IPS DF 4.7 (cell line): ENCODE measurements around the gene EPB41L5.
"Not testable (repeated sequence)": the region's sequence is repeated elsewhere in the genome, so short reads cannot be mapped to it uniquely, and the experiment has no call there.

Source experiments
- DNase-seq: peaks from one replicate; pipeline ENCODE4 v3.0.0-alpha.2; 2013; ENCODE audit warnings: low spot score; ENCODE audit errors: extremely low read depth

EPB41L5 gene

DNA sequence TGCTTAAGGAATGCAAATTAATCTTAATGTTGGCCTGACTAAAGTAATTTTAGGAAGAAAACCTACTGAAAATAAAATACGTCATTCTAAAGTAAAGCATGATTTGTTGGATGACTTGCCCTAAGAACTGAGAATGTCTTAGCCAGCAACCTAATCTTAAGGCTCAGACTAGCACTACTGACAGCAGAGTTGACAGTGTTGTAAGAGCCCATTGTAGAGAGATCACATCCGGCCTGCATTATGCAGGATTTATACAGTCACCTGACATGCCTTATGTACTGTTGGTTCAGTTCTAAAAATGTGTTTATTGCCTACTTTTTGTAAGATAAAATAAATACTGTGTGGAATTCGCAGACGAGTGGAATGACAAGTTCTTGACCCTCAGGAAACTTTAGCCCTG, 128.0 kb downstream of the EPB41L5 start:
- no peak for DNase-seq

GRCh38 chr2:120141300-120142069, 128.6 kb downstream of the EPB41L5 start:
- no peak for DNase-seq

DNA sequence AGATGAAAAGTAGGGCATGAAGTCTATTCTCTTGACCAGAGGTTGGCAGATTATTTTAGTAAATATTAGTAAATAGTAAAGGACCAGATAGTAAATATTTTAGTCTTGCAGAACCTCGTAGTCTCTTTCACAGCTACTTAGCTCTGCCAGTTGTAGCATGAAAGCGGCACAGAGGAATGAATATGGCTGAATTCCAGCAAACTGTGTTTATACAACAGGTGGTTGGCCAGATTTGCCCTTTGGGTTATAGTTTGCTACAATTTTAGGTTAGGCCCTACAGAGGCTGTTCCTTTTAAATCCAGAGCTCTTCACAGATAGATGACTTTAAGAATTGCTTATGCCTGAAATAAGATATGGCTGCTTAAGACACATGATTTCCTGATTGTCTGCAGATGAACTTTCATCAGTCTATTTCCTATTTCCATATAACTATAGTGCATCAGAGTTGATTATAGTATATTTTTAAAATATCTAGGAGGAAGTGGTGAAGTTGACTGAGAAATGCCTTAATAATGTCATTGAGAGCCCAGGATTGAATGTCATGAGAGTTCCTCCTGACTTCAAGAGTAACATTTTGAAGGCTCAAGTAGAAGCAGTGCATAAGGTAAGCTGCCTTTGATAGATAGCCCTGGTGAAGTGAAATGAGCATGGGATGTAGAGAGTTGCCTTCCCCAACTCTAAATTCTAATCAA, 129.8 kb downstream of the EPB41L5 start:
- DNase-seq = no peak

DNA sequence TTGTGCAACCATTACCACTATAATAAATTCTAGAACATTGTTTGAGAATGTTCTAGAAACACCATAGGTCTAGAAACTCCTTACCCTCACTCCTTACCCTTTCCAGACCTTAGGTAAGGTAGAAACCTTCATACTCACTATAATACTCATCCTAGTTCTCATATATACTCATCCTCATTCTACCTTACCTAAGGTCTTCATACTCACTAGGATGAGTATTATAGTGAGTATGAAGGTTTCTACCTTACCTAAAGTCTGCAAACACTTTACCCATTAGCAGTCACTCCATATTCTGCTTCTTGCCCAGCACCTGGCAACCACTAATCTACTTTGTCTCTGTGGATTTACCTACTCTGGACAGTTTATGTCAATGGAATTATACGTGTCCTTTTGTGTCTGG, 135.4 kb downstream of the EPB41L5 start:
- no peak for DNase-seq

- DNase-seq = no peak
Measured at GRCh38 chr2:120148669-120149068, 135.8 kb downstream of the EPB41L5 start.

GRCh38 chr2:120149406-120149805, 136.5 kb downstream of the EPB41L5 start:
- DNase-seq = no peak

DNA sequence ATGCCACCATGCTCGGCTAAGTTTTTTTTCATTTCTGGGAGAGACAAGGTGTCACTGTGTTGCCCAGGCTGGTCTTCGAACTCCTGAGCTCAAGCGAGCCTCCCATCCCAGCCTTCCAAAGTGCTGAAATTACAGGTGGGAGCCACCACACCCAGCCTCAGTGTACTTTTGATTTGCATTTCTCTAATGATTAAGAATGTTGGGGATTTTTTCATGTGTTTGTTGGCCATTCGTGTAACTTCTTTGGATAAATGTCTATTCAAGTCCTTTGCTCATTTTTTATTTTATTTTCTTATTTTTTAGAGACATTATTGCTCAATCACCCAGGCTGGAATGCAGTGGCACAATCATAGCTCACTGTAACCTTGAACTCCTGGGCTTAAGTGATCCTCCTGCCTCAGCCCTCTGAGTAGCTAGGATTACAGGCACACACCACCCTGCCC, 137.2 kb downstream of the EPB41L5 start:
- no peak for DNase-seq

DNA sequence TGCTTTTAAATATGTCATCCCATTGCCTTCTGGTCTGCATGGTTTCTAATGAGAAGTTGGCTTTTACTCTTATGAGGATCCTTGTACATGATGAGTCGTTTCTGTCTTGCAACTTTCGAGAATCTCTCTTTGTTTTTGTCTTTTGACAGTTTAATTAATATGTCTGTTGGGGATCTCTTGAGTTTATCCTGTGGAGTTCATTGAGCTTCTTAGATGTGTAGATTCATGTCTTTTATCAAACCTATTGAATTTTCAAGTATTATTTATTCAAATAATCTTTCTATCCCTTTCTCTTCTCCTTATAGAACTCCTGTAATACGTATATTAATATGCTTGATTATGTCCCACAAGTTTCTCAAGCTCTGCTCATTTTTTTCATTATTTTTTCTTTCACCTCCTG, 142.4 kb downstream of the EPB41L5 start:
- DNase-seq = no peak

DNA sequence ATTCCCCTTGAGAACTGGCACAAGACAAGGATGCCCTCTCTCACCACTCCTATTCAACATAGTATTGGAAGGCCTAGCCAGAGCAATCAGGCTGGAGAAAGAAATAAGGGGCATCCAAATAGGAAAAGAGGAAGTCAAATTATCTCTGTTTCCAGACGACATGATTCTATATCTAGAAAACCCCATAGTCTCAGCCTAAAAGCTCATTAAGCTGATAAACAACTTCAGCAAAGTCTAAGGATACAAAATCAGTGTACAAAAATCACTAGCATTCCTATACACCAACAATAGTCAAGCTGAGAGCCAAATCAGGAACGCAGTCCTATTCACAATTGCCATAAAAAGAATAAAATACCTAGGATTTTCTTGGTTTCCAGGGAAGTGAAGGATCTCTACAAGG, 145.8 kb downstream of the EPB41L5 start:
- not testable (repeated sequence) for DNase-seq

DNA sequence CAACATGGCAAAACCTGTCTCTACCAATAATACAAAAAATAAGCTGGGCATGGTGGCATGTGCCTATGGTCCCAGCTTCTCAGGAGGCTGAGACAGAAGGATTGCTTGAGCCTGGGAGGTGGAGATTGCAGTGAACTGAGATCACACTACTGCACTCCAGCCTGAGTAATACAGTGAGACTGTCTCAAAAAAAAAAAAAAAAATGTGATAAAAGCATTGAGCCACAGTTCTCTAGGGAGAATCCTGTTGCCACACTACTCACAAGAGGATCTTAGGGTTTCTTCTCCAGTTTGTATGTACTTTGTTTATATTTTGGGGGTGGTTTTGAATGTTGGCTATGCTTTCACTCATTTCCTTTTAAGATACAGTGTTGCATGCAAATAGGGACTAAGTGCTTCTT, 148.3 kb downstream of the EPB41L5 start:
- no peak for DNase-seq

DNA sequence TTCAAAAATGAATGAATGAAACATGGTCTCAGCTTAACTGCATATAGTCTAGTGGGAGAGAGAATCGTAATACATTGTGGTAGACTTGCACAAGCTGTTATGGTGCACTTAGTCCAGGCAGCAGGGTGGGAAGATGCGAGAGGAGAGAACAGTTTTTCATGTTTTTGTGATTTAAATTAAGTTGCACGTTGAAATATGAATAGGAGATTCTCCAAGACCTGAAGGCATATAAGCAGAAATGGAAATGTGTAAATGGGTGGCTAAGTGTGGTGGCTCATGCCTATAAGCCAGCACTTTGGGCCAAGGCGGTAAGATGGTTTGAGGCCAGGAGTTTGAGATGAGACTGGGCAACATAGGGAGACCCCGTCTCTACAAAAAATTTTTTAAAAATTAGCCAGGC, 149.8 kb downstream of the EPB41L5 start:
- DNase-seq = no peak

DNA sequence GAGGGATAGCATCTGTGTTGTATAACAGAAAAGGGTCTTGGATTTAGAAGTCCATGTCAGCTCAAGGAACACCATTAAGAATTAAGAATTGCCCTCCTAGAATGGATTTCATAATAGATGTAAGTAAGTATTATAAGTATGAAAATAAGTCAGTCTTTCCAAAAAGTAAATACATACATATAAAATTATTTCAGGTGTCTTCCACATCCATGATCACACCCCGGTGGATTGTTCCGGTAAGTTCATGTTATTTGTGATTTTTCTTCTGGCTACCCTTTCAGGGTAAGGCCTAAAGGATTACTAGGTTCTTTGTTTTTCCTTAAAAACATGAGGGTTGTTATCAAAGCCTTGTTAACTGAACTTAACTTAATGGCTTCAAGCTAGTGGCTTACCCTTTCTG, 154.4 kb downstream of the EPB41L5 start:
- DNase-seq = no peak

DNA sequence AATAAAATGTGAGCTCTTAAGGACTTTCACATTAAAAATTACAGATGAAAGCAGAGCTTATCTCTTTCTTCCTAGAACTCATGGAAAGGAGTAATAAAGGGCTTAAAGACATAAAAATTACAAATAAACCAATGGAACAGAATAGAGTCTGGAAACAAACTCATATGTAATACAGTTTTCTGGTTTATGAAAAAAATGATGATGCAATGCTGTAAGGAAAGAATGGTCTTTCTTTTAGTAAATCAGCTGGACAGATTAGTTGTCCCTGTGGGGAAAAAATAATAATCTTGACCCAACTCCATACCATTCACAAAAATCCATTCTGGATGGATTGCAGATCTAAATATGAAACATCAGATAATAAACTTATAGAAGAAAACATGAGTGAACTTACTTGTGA, 156.1 kb downstream of the EPB41L5 start:
- no peak for DNase-seq

- DNase-seq = no peak
Measured at GRCh38 chr2:120174963-120175581, 162.2 kb downstream of the EPB41L5 start.

GRCh38 chr2:120176526-120176925, 163.6 kb downstream of the EPB41L5 start:
- DNase-seq = no peak

DNA sequence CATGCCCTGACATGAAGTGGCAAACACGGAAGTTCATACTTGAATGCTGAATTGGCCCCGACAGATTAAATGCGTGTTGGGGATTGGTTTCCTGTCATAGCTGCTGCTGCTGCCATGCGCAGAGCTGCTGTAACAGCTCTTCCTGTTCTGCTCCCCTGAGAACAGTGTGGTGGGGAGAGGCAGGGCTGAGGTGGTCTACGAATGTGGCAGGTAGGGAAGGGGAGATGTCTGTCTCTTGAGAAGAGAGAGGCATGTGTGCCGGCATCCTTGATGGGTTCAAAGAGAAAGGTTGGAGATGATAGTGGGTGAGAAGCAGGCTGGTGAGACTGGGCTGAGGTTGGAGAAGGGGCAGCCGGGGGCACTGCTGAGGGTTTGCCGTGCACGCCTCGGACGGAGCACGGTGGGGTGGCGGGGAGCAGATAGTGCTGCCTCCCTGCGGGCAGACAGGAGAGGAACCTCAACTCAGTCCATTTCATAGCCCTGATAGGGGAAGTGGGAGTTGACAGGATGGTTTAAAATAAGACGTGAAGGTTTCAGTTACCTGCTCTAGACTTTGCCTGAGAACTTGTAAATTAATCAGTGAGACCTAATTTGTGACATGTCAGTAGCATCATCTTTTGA, 164.2 kb downstream of the EPB41L5 start:
- no peak for DNase-seq

GRCh38 chr2:120177973-120178372, 165.1 kb downstream of the EPB41L5 start:
- no peak for DNase-seq

GRCh38 chr2:120179396-120179795, 166.5 kb downstream of the EPB41L5 start:
- no peak for DNase-seq

- no peak for DNase-seq
Measured at GRCh38 chr2:120180066-120180465, 167.2 kb downstream of the EPB41L5 start.

DNA sequence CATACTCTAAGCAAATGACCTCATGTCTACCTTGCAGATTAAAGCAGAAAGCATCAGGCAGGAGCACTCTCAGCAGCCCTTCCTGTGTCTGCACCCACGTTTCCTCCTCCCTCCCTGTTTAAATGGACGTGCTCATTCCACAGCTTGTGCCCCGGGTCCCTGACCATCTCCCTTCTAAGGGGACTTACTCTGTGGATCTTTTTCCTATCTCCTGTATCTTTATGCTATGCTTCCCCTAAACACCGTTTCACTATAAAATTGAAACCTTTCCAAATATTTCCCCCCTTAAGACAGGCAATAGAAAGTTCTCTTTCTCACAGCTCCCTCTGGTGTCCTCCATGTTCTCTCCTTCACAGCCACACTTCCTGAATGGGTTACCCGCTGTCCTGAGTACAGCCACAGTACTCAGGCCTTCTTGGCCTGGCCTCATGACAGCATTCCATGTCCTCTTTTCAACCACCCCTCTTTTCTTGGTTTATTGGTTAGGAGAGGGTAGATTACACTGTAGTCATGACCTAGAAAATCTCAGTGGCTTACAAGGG, 169.2 kb downstream of the EPB41L5 start:
- no peak for DNase-seq

- DNase-seq = no peak
Measured at GRCh38 chr2:120189189-120189588, 176.3 kb downstream of the EPB41L5 start.

DNA sequence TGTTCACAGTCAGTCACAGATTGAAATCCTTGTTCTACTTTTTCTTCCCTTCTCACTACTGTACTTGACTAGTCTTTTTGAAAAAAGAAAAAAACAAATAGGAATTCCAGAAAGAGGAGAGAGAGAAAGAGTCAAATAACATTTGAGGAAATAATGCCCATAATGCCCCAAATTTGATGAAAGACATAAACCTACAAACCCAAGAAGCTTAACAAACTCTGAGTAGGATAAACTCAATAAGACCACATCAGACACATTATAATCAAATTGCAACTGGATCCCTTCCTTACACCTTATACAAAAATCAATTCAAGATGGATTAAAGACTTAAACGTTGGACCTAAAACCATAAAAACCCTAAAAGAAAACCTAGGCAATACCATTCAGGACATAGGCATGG, 179.4 kb downstream of the EPB41L5 start:
- no peak for DNase-seq
